HG02973 (cell line): ENCODE results near the gene GRAMD1A.
"Not testable (repeated sequence)": the region's sequence is repeated elsewhere in the genome, so short reads cannot be mapped to it uniquely, and the experiment has no call there.

Experiments used
- ATAC-seq: cut with Tn5 transposase; IDR thresholded peaks from one replicate; pipeline ENCODE4 v1.9.1; 2021; ENCODE audit warnings: moderate library complexity; ENCODE audit not compliant: unreplicated experiment

GRAMD1A gene

GRCh38 chr19:35000647-35001501 lies 751 bp downstream of the GRAMD1A start:
- ATAC-seq: no peak

- no peak for ATAC-seq
These were observed 2.0 kb downstream of the GRAMD1A start for GRCh38 chr19:35002037-35002535.

GRCh38 chr19:35004517-35005255 lies 4.6 kb downstream of the GRAMD1A start:
- ATAC-seq: no peak

GRCh38 chr19:35005256-35005977 lies 5.3 kb downstream of the GRAMD1A start:
- ATAC-seq: no peak

GRCh38 chr19:35006007-35006341 lies 5.9 kb downstream of the GRAMD1A start:
- ATAC-seq: not testable (repeated sequence)

GRCh38 chr19:35006342-35006998 lies 6.3 kb downstream of the GRAMD1A start:
- ATAC-seq: no peak

GRCh38 chr19:35006999-35007365 lies 6.9 kb downstream of the GRAMD1A start:
- no peak for ATAC-seq

GRCh38 chr19:35007427-35007826 lies 7.3 kb downstream of the GRAMD1A start:
- ATAC-seq: not testable (repeated sequence)

GRCh38 chr19:35008891-35009341 lies 8.8 kb downstream of the GRAMD1A start:
- ATAC-seq: no peak

- ATAC-seq: no peak
These were observed 9.6 kb downstream of the GRAMD1A start for GRCh38 chr19:35009424-35010415.

- no peak for ATAC-seq
These were observed 11.1 kb downstream of the GRAMD1A start for GRCh38 chr19:35011091-35011689.

GRCh38 chr19:35011737-35012682 lies 11.9 kb downstream of the GRAMD1A start:
- ATAC-seq: no peak

GRCh38 chr19:35013041-35013819 lies 13.1 kb downstream of the GRAMD1A start:
- ATAC-seq: no peak

- no peak for ATAC-seq
These were observed 14.0 kb downstream of the GRAMD1A start for GRCh38 chr19:35013820-35014754.

- not testable (repeated sequence) for ATAC-seq
These were observed 14.7 kb downstream of the GRAMD1A start for GRCh38 chr19:35014774-35015173.

- ATAC-seq: no peak
These were observed 15.3 kb downstream of the GRAMD1A start for GRCh38 chr19:35015270-35015953.
